HG03060 (cell line): ENCODE data around the gene TPO.
"Not testable (repeated sequence)": the region's sequence is repeated elsewhere in the genome, so short reads cannot be mapped to it uniquely, and the experiment has no call there.

Source experiments
- ATAC-seq: cut with Tn5 transposase; IDR thresholded peaks from one replicate; pipeline ENCODE4 v1.9.1; 2021; ENCODE audit warnings: low read depth, moderate number of reproducible peaks; ENCODE audit not compliant: unreplicated experiment

Gene TPO

GRCh38 chr2:1413156-1413710 lies at the start of gene TPO:
TSS of gene TPO (plus strand) at chr2:1413463. CDS start at chr2:1414409, 946 bp downstream.
- no peak for ATAC-seq

GRCh38 chr2:1366546-1367134 lies 46.6 kb upstream of the TPO start:
- no peak for ATAC-seq

GRCh38 chr2:1367601-1368000 lies 45.7 kb upstream of the TPO start:
- ATAC-seq: no peak

- no peak for ATAC-seq
Measured at GRCh38 chr2:1369905-1370304, 43.4 kb upstream of the TPO start.

- ATAC-seq: no peak
Measured at GRCh38 chr2:1370461-1370860, 42.8 kb upstream of the TPO start.

- ATAC-seq: no peak
Measured at GRCh38 chr2:1371082-1371481, 42.2 kb upstream of the TPO start.

GRCh38 chr2:1373830-1374229 lies 39.4 kb upstream of the TPO start:
- no peak for ATAC-seq

- ATAC-seq: no peak
Measured at GRCh38 chr2:1374287-1374686, 39.0 kb upstream of the TPO start.

GRCh38 chr2:1375794-1376193 lies 37.5 kb upstream of the TPO start:
- no peak for ATAC-seq

GRCh38 chr2:1377473-1377872 lies 35.8 kb upstream of the TPO start:
- ATAC-seq: no peak

GRCh38 chr2:1378456-1379150 lies 34.7 kb upstream of the TPO start:
- no peak for ATAC-seq

GRCh38 chr2:1381644-1382043 lies 31.6 kb upstream of the TPO start:
- no peak for ATAC-seq

GRCh38 chr2:1387954-1388725 lies 25.1 kb upstream of the TPO start:
- ATAC-seq: not testable (repeated sequence)

- ATAC-seq: not testable (repeated sequence)
Measured at GRCh38 chr2:1390118-1390517, 23.1 kb upstream of the TPO start.

GRCh38 chr2:1393321-1393720 lies 19.9 kb upstream of the TPO start:
- ATAC-seq: no peak

- ATAC-seq: no peak
Measured at GRCh38 chr2:1394709-1395408, 18.4 kb upstream of the TPO start.

GRCh38 chr2:1397350-1397749 lies 15.9 kb upstream of the TPO start:
- no peak for ATAC-seq

- no peak for ATAC-seq
Measured at GRCh38 chr2:1398191-1398590, 15.1 kb upstream of the TPO start.

- ATAC-seq: no peak
Measured at GRCh38 chr2:1400943-1401735, 12.1 kb upstream of the TPO start.

- no peak for ATAC-seq
Measured at GRCh38 chr2:1402064-1402463, 11.2 kb upstream of the TPO start.
